Measurements from ENCODE around the gene STAT6. TPM values are rescaled to one million over a fixed set of nuclear protein-coding genes. Genes with fewer than 3 reads are reported as not detected.
A peak's percentile ranks its signal among the peaks of the same experiment; 100 is the strongest.
"Not testable (repeated sequence)": the region's sequence is repeated elsewhere in the genome, so short reads cannot be mapped to it uniquely, and the experiment has no call there.

STAT6 gene
- total and polyA plus RNA-seq, 4 experiments from 2014 or later = 78.4 to 424 (median 245) TPM

GRCh38 chr12:57126061-57126460 lies 14.9 kb upstream of the STAT6 start:
- H3K4me1 ChIP-seq (ENCODE audit: insufficient read depth, low read length) = peaks cover 8% of the 10 kb centered on the region
- Mint-ChIP-seq H3K27ac (no peak overlapping the region), H3K4me1 (peaks cover 7 to 23% (median 14%) of the 10 kb centered on the region in 4 donors), H3K9me3 (no peaks in the 10 kb centered on the region), H3K4me3 (peak overlapping the region in 4 of 8 donors; percentile 31 to 70 (median 41)), H3K36me3 (no peaks in the 10 kb centered on the region), H3K27me3 (no peaks in the 10 kb centered on the region)
- H3K4me3 ChIP-seq (ENCODE audit: low read length in 2 of 2) = no peak overlapping the region
- CTCF ChIA-PET (ENCODE audit: partially characterized antibody) = interaction anchor here (1.0 to 10.4 kb wide), 8 partner anchors 11 to 501 kb away, joined by 3 to 207 read pairs (median 6); partner anchors contain the start of gene STAT6
- no peaks in the 10 kb centered on the region for H3K9me3 ChIP-seq (ENCODE audit: control insufficient read depth in 1 of 2, low read length in 2 of 2)
- H3K27ac ChIP-seq (ENCODE audit: low read depth, low read length) = no peak overlapping the region
- no peaks in the 10 kb centered on the region for H3K36me3 ChIP-seq (ENCODE audit: insufficient read depth, low read length)
- POLR2A ChIA-PET (ENCODE audit: partially characterized antibody) = interaction anchor here (1.2 to 5.1 kb wide), 2 partner anchors 14 to 20 kb away, joined by 3 to 57 read pairs; partner anchors contain the start of gene STAT6
- DNase-seq = no peak
- H3K27me3 ChIP-seq (ENCODE audit: insufficient read depth, low read length) = no peaks in the 10 kb centered on the region
- intact Hi-C loops (cut with micrococcal nuclease) = no loop called here

- peak overlapping the region in 1 of 7 donors; percentile 43 for H3K27ac Mint-ChIP-seq
These were observed 13.2 kb upstream of the STAT6 start for GRCh38 chr12:57124261-57124877.

GRCh38 chr12:57123813-57124212 lies 12.7 kb upstream of the STAT6 start:
- intact Hi-C loops (cut with micrococcal nuclease) = loop anchor here (1.0 to 2.0 kb wide), 4 partner anchors 12 to 117 kb away; no protein-coding TSS in a partner anchor
- Mint-ChIP-seq H3K4me3 (no peak overlapping the region), H3K27me3 (no peaks in the 10 kb centered on the region), H3K27ac (no peak overlapping the region), H3K9me3 (no peaks in the 10 kb centered on the region), H3K36me3 (no peaks in the 10 kb centered on the region), H3K4me1 (peaks cover 2 to 10% (median 6%) of the 10 kb centered on the region in 4 donors)
- POLR2A ChIA-PET (ENCODE audit: partially characterized antibody) = interaction anchor here (0.9 to 2.7 kb wide), 4 partner anchors 12 to 61 kb away, joined by 3 to 25 read pairs (median 8); partner anchors contain the start of genes NEMP1 and STAT6
- CTCF ChIA-PET (ENCODE audit: partially characterized antibody) = interaction anchor here (0.7 to 10.4 kb wide), 33 partner anchors 8 to 435 kb away, joined by 3 to 207 read pairs (median 5); partner anchors contain the start of genes MYO1A, NEMP1, SHMT2 and STAT6
- Histone ChIP-seq H3K27me3 (ENCODE audit: insufficient read depth, low read length) (no peaks in the 10 kb centered on the region), H3K9me3 (ENCODE audit: control insufficient read depth in 1 of 2, low read length in 2 of 2) (no peaks in the 10 kb centered on the region), H3K4me1 (ENCODE audit: insufficient read depth, low read length) (peaks cover 5% of the 10 kb centered on the region), H3K27ac (ENCODE audit: low read depth, low read length) (no peak overlapping the region), H3K36me3 (ENCODE audit: insufficient read depth, low read length) (no peaks in the 10 kb centered on the region), H3K4me3 (ENCODE audit: low read length in 2 of 2) (no peak overlapping the region)
- no peak for DNase-seq

More at GRCh38 chr12:57124261-57124877, 13.2 kb upstream of the STAT6 start:
- peaks cover 8% of the 10 kb centered on the region for H3K4me1 ChIP-seq (ENCODE audit: insufficient read depth, low read length)
- peak; percentile 73 to 78 (median 78) for DNase-seq
- no peaks in the 10 kb centered on the region for H3K9me3 Mint-ChIP-seq
- H3K4me3 Mint-ChIP-seq = peak overlapping the region in 1 of 8 donors; percentile 1
- H3K36me3 Mint-ChIP-seq = no peaks in the 10 kb centered on the region
- no peaks in the 10 kb centered on the region for H3K9me3 ChIP-seq (ENCODE audit: control insufficient read depth in 1 of 2, low read length in 2 of 2)
- intact Hi-C loops (cut with micrococcal nuclease) = loop anchor here (1.0 to 2.0 kb wide), 4 partner anchors 12 to 117 kb away; no protein-coding TSS in a partner anchor
- H3K4me3 ChIP-seq (ENCODE audit: low read length in 2 of 2) = no peak overlapping the region
- H3K27ac ChIP-seq (ENCODE audit: low read depth, low read length) = no peak overlapping the region
- ChIA-PET CTCF (ENCODE audit: partially characterized antibody) (interaction anchor here (0.7 to 10.4 kb wide), 34 partner anchors 8 to 435 kb away, joined by 3 to 207 read pairs (median 5); partner anchors contain the start of genes MYO1A, NEMP1, SHMT2 and STAT6), POLR2A (ENCODE audit: partially characterized antibody) (interaction anchor here (0.6 to 2.7 kb wide), 5 partner anchors 13 to 61 kb away, joined by 3 to 25 read pairs (median 4); partner anchors contain the start of genes NEMP1 and STAT6)
- H3K4me1 Mint-ChIP-seq = peaks cover 2 to 10% (median 6%) of the 10 kb centered on the region in 4 donors
- H3K27me3 Mint-ChIP-seq = no peaks in the 10 kb centered on the region
- no peaks in the 10 kb centered on the region for H3K27me3 ChIP-seq (ENCODE audit: insufficient read depth, low read length)
- no peaks in the 10 kb centered on the region for H3K36me3 ChIP-seq (ENCODE audit: insufficient read depth, low read length)

- H3K36me3 ChIP-seq (ENCODE audit: insufficient read depth, low read length); H3K9me3 ChIP-seq (ENCODE audit: control insufficient read depth in 1 of 2, low read length in 2 of 2); H3K27me3 ChIP-seq (ENCODE audit: insufficient read depth, low read length); H3K27ac ChIP-seq (ENCODE audit: low read depth, low read length); H3K27me3 Mint-ChIP-seq; H3K4me1 Mint-ChIP-seq; intact Hi-C loops (cut with micrococcal nuclease); H3K27ac Mint-ChIP-seq; H3K4me3 Mint-ChIP-seq; DNase-seq; H3K9me3 Mint-ChIP-seq; H3K36me3 Mint-ChIP-seq; H3K4me3 ChIP-seq (ENCODE audit: low read length in 2 of 2); H3K4me1 ChIP-seq (ENCODE audit: insufficient read depth, low read length): not testable (repeated sequence)
- CTCF ChIA-PET (ENCODE audit: partially characterized antibody) = interaction anchor here (1.0 to 10.4 kb wide), 9 partner anchors 9 to 132 kb away, joined by 3 to 207 read pairs (median 8); partner anchors contain the start of gene STAT6
- POLR2A ChIA-PET (ENCODE audit: partially characterized antibody) = interaction anchor here (3.4 kb wide), 1 partner anchor 9 kb away, joined by 11 read pairs; the partner anchor contains the start of gene STAT6
These were observed 9.6 kb upstream of the STAT6 start for GRCh38 chr12:57120718-57121117.

GRCh38 chr12:57119294-57120085 lies 8.3 kb upstream of the STAT6 start:
- no peaks in the 10 kb centered on the region for H3K9me3 ChIP-seq (ENCODE audit: control insufficient read depth in 1 of 2, low read length in 2 of 2)
- intact Hi-C loops (cut with micrococcal nuclease) = no loop called here
- no peaks in the 10 kb centered on the region for H3K36me3 Mint-ChIP-seq
- H3K4me1 Mint-ChIP-seq = peaks cover 0 to 4% (median 2%) of the 10 kb centered on the region in 4 donors
- no peak for DNase-seq
- no peak overlapping the region for H3K4me3 Mint-ChIP-seq
- H3K9me3 Mint-ChIP-seq = no peaks in the 10 kb centered on the region
- no peaks in the 10 kb centered on the region for H3K27me3 Mint-ChIP-seq
- H3K27me3 ChIP-seq (ENCODE audit: insufficient read depth, low read length) = no peaks in the 10 kb centered on the region
- no peak overlapping the region for H3K4me3 ChIP-seq (ENCODE audit: low read length in 2 of 2)
- POLR2A ChIA-PET (ENCODE audit: partially characterized antibody) = interaction anchor here (3.4 kb wide), 1 partner anchor 8 kb away, joined by 11 read pairs; the partner anchor contains the start of gene STAT6
- H3K36me3 ChIP-seq (ENCODE audit: insufficient read depth, low read length) = no peaks in the 10 kb centered on the region
- no peaks in the 10 kb centered on the region for H3K4me1 ChIP-seq (ENCODE audit: insufficient read depth, low read length)
- H3K27ac ChIP-seq (ENCODE audit: low read depth, low read length) = no peak overlapping the region
- CTCF ChIA-PET (ENCODE audit: partially characterized antibody) = interaction anchor here (1.0 to 10.4 kb wide), 4 partner anchors 8 to 64 kb away, joined by 4 to 207 read pairs (median 10); partner anchors contain the start of gene STAT6
- no peak overlapping the region for H3K27ac Mint-ChIP-seq

- Histone ChIP-seq H3K27me3 (ENCODE audit: insufficient read depth, low read length) (no peaks in the 10 kb centered on the region), H3K36me3 (ENCODE audit: insufficient read depth, low read length) (no peaks in the 10 kb centered on the region), H3K4me3 (ENCODE audit: low read length in 2 of 2) (no peak overlapping the region), H3K4me1 (ENCODE audit: insufficient read depth, low read length) (no peaks in the 10 kb centered on the region), H3K27ac (ENCODE audit: low read depth, low read length) (no peak overlapping the region), H3K9me3 (ENCODE audit: control insufficient read depth in 1 of 2, low read length in 2 of 2) (no peaks in the 10 kb centered on the region)
- Mint-ChIP-seq H3K36me3 (no peaks in the 10 kb centered on the region), H3K9me3 (no peaks in the 10 kb centered on the region), H3K4me1 (no peaks in the 10 kb centered on the region), H3K4me3 (no peak overlapping the region), H3K27ac (peak overlapping the region in 1 of 7 donors; percentile 79), H3K27me3 (no peaks in the 10 kb centered on the region)
- intact Hi-C loops (cut with micrococcal nuclease) = no loop called here
- ChIA-PET CTCF (ENCODE audit: partially characterized antibody) (interaction anchor here (1.8 to 2.5 kb wide), 2 partner anchors 50 to 56 kb away, joined by 6 to 14 read pairs; no protein-coding TSS in a partner anchor), POLR2A (ENCODE audit: partially characterized antibody) (interaction anchor here (1.2 kb wide), 1 partner anchor 40 kb away, joined by 3 read pairs; the partner anchor contains the start of gene NEMP1)
- DNase-seq = no peak
These were observed 7.6 kb upstream of the STAT6 start for GRCh38 chr12:57118711-57119271.
